ENCODE data around the gene PNPLA6. TPM values are rescaled to one million over a fixed set of nuclear protein-coding genes. Genes with fewer than 3 reads are reported as not detected.
A peak's percentile ranks its signal among the peaks of the same experiment; 100 is the strongest.

PNPLA6 gene
- total and polyA plus RNA-seq, 10 of the 15 experiments (the other 5 are each of a cell fraction or from before 2014, with no cell fraction given) = 0.95 to 105 (median 40.0) TPM

DNA sequence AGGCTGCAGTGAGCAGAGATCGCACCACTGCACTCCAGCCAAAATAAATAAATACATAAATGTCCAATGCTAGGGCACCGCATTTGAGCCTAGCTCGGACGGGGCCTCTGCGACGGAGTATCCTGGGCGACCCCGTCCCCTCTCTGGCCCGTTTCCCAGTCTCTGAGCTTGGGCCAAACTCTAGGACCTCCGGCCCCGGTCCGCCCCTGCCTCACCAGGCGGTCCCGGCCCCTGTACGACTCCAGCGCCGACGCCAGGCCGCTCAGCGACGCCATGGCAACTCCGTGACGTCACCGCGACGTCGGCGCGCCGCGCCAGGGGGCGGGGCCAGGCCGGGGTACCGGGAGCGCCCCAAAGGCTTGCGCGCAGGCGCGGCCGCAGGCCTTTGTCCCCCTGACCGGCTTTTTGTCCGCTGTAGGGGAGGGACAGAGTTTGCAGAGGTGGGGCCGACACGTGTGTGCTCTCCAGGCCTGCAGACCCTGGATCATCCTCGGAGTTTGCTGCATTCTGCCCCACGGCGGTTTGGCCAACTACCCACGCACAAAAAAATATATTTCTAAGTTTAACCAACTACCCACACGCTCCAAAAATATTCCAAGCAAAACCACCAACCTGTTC, 46.7 kb upstream of the PNPLA6 start, which contains the start of gene PEX11G:
PEX11G (minus strand) TSS at position 300 of the 618 bp plus-strand sequence; CDS start at position 275, 25 bp downstream.
- peak; percentile 97 for ATAC-seq
- no peaks in the 10 kb centered on the region for H4K20me1 ChIP-seq (ENCODE audit: control insufficient read depth, insufficient read depth)
- ChIA-PET SMC1A (ENCODE audit: uncharacterized antibody, unreplicated experiment) (no interaction called here), CTCF (no interaction called here), POLR2A (interaction anchor here (0.5 kb wide), 1 partner anchor 1244 kb away, joined by 3 read pairs; no protein-coding TSS in a partner anchor), RAD21 (ENCODE audit: unreplicated experiment) (no interaction called here)
- H3K36me3 ChIP-seq (ENCODE audit: control insufficient read depth in 2 of 2, insufficient read depth in 2 of 2, low read length in 1 of 2) = no peaks in the 10 kb centered on the region
- peak within 1 kb of the TSS; percentile 62 for H3K4me3 ChIP-seq
- peak; percentile 36 for DNase-seq (ENCODE audit: low read depth, low spot score)
- peak within 1 kb of the TSS; percentile 96 for H2AFZ ChIP-seq (ENCODE audit: control insufficient read depth, low read depth, low read length)
- peak; percentile 83 for FAIRE-seq
- no TSS peak for BruUV-seq (replicated peaks)
- WGBS (ENCODE audit: insufficient coverage, insufficient replicate concordance, low lambda C conversion rate, missing lambda C conversion rate) = 3% methylated on average over 45 of the region's 49 CpGs
- no peaks in the 10 kb centered on the region for H3K79me2 ChIP-seq (ENCODE audit: control insufficient read depth, insufficient read depth, low read length)
- H3K27ac ChIP-seq (ENCODE audit: control insufficient read depth, insufficient read depth) = no peak within 1 kb of the TSS
- H3K4me2 ChIP-seq (ENCODE audit: control insufficient read depth, insufficient read depth) = peak within 1 kb of the TSS; percentile 82
- H3K27me3 ChIP-seq (replicated peaks in 1 of 2; ENCODE audit: control insufficient read depth in 2 of 2, insufficient read depth in 2 of 2, low read length in 1 of 2) = no peaks in the 10 kb centered on the region
- in situ Hi-C loops (cut with MboI) (no loop called here), intact Hi-C loops (cut with micrococcal nuclease; ENCODE audit: unreplicated experiment) (no loop called here)
- H3K4me1 ChIP-seq (ENCODE audit: control insufficient read depth, insufficient read depth, low read length) = no peaks in the 10 kb centered on the region; the same call in 1 of the 2 replicates
- H3K9ac ChIP-seq (ENCODE audit: control insufficient read depth, insufficient read depth, low read length) = peak within 1 kb of the TSS; percentile 53
- no peaks in the 10 kb centered on the region for H3K9me3 ChIP-seq (replicated peaks; ENCODE audit: control insufficient read depth, insufficient read depth, low read length)
- no peak for TF ChIP-seq FOXK2 (IDR thresholded peaks at IDR 0.05)
- TF ChIP-seq BCL11A (IDR thresholded peaks at IDR 0.05; ENCODE audit: low read depth, low read length) = no peak
- no peak for TF ChIP-seq ZNF384 (IDR thresholded peaks at IDR 0.05; ENCODE audit: borderline replicate concordance, low read depth, low read length)
- no peak for TF ChIP-seq ESRRA (IDR thresholded peaks at IDR 0.05; ENCODE audit: low read length)
- TF ChIP-seq TCF12 (IDR thresholded peaks at IDR 0.05; ENCODE audit: low read depth, low read length) = no peak
- TF ChIP-seq WRNIP1 (IDR thresholded peaks at IDR 0.05; ENCODE audit: borderline replicate concordance, low read depth, low read length) = no peak
- TF ChIP-seq KLF5 (IDR thresholded peaks at IDR 0.05; ENCODE audit: partially characterized antibody) = no peak
- TF ChIP-seq SIX5 (IDR thresholded peaks at IDR 0.05; ENCODE audit: low read depth, low read length, severe bottlenecking) = no peak
- TF ChIP-seq SMAD5 (IDR thresholded peaks at IDR 0.05; ENCODE audit: low read depth) = no peak; the same call in 1 of the 2 replicates
- TF ChIP-seq POLR2A (IDR thresholded peaks at IDR 0.05; ENCODE audit: low read depth, low read length) = peak; percentile 76
- peak; percentile 98 for TF ChIP-seq CREB1 (IDR thresholded peaks at IDR 0.05; ENCODE audit: low read depth)
- TF ChIP-seq MYB (IDR thresholded peaks at IDR 0.05; ENCODE audit: borderline replicate concordance, low read depth, low read length) = no peak
- TF ChIP-seq CREM (IDR thresholded peaks at IDR 0.05; ENCODE audit: low read depth) = peak; percentile 96
- no peak for TF ChIP-seq SMARCA5 (IDR thresholded peaks at IDR 0.05)
- TF ChIP-seq, protein P1, sequence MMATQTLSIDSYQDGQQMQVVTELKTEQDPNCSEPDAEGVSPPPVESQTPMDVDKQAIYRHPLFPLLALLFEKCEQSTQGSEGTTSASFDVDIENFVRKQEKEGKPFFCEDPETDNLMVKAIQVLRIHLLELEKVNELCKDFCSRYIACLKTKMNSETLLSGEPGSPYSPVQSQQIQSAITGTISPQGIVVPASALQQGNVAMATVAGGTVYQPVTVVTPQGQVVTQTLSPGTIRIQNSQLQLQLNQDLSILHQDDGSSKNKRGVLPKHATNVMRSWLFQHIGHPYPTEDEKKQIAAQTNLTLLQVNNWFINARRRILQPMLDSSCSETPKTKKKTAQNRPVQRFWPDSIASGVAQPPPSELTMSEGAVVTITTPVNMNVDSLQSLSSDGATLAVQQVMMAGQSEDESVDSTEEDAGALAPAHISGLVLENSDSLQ (IDR thresholded peaks at IDR 0.05) = no peak
- TF ChIP-seq KAT2A (conservative IDR thresholded peaks at IDR 0.05; ENCODE audit: control insufficient read depth, low read depth, low read length) = no peak
- TF ChIP-seq, protein P2, sequence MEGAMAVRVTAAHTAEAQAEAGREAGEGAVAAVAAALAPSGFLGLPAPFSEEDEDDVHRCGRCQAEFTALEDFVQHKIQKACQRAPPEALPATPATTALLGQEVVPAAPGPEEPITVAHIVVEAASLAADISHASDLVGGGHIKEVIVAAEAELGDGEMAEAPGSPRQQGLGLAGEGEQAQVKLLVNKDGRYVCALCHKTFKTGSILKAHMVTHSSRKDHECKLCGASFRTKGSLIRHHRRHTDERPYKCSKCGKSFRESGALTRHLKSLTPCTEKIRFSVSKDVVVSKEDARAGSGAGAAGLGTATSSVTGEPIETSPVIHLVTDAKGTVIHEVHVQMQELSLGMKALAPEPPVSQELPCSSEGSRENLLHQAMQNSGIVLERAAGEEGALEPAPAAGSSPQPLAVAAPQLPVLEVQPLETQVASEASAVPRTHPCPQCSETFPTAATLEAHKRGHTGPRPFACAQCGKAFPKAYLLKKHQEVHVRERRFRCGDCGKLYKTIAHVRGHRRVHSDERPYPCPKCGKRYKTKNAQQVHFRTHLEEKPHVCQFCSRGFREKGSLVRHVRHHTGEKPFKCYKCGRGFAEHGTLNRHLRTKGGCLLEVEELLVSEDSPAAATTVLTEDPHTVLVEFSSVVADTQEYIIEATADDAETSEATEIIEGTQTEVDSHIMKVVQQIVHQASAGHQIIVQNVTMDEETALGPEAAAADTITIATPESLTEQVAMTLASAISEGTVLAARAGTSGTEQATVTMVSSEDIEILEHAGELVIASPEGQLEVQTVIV (IDR thresholded peaks at IDR 0.05; ENCODE audit: borderline replicate concordance, partially characterized antibody) = no peak
- TF ChIP-seq EGR1 (IDR thresholded peaks at IDR 0.05; ENCODE audit: borderline replicate concordance in 1 of 2, low read depth in 2 of 2, low read length in 2 of 2) = peak in 1 of 2 experiments; percentile 52; a peak in 1 of 3 replicates
- TF ChIP-seq CBX5 (IDR thresholded peaks at IDR 0.05; ENCODE audit: low read depth) = no peak
- no peak for TF ChIP-seq CBFB (IDR thresholded peaks at IDR 0.05; ENCODE audit: low read depth)
- no peak for TF ChIP-seq SMC3 (IDR thresholded peaks at IDR 0.05; ENCODE audit: borderline replicate concordance, low read length)

All from GM12878 (cell line).